Upper lobe of right lung (tissue), 1 donor: ENCODE measurements around the gene TOB2. TPM values are rescaled to one million over a fixed set of nuclear protein-coding genes. Genes with fewer than 3 reads are reported as not detected.

Experiments
- ATAC-seq: fragments of 200-7000 bp; cut with Tn5 transposase; one replicate; pipeline ENCODE4 v1.9.1; 2020; ENCODE audit warnings: mild to moderate bottlenecking, moderate library complexity
- DNase-seq: peaks from one replicate; pipeline ENCODE4 v3.0.0-alpha.2; 2020
- H3K27ac ChIP-seq: fragments of 200-600 bp; one replicate; pipeline ENCODE4 v1.8.0; 2022
- H3K27me3 ChIP-seq: fragments of 200-600 bp; one replicate; pipeline ENCODE4 v1.8.0; 2022; ENCODE audit warnings: mild to moderate bottlenecking
- H3K36me3 ChIP-seq: fragments of 200-600 bp; one replicate; pipeline ENCODE4 v1.8.0; 2022
- H3K4me1 ChIP-seq: fragments of 200-600 bp; one replicate; pipeline ENCODE4 v1.8.0; 2022
- H3K4me3 ChIP-seq: fragments of 200-600 bp; one replicate; pipeline ENCODE4 v1.8.0; 2022; ENCODE audit warnings: mild to moderate bottlenecking
- H3K9me3 ChIP-seq: fragments of 200-600 bp; one replicate; pipeline ENCODE4 v1.8.0; 2022
- intact Hi-C: fragments of 100-400 bp; cut with DNase I; formaldehyde crosslinking; loops from one replicate; pipeline ENCODE4 v1.11.0; 2022
- total RNA-seq: library from RNA; stranded (reverse); fragmentation: NEBNext Ultra II Directional; extraction: Animal tissue kit (Norgen Biotek cat#: 25700); gene quantifications from one replicate; pipeline ENCODE4 v1.2.1, GENCODE V29; 2021
- TF ChIP-seq, protein P1 (sequence below): fragments of 200-600 bp; IDR thresholded peaks from one replicate; pipeline ENCODE4 v1.8.0; 2022; ENCODE audit warnings: antibody characterized with exemption
- donor health status: DM: no; HTN: yes; CAD: no; lungs with severe emphysema.

Gene TOB2
- total RNA-seq, 1 donor from 2014 or later = 47.7 TPM

DNA sequence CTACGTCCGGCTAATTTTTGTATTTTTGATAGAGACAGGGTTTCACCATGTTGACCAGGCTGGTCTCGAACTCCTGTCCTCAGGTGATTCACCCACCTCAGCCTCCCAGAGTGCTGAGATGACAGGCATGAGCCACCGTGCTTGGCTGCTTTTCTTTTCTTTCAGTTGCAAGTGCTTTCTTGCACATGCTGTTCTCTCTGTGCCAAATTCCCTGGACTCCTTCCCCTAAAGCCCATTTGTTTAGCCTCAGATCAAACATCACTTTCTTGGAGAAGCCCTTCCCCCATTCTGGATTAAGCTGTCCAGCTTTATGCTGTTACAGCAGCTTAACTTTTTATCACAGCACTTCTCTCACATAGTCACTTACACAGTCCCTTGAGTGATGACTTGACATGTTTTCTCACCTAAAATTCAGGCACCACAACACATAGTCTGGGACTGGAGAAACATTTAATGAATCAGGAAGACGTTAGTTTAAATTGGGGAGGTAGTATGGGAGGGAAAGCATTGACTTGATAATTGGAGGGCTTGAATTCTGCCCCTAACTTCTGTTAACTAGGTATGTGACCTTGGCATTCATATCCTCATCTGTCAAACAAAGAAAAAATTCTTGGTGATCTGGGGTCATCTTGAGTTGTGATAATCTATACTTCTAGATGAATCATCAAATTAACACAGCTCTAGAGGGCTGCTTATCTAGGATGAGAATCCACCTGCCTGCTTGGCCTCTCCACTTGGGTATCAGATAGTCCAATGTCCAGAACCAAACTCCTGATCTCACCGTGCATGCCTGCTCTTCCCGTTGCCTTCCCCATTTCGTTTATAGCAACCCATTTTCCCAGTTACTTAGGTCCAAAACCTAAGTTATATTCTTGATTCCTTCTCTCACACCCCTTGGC, 40.7 kb upstream of the TOB2 start:
- intact Hi-C loops = no loop called here
- TF ChIP-seq, protein P1, sequence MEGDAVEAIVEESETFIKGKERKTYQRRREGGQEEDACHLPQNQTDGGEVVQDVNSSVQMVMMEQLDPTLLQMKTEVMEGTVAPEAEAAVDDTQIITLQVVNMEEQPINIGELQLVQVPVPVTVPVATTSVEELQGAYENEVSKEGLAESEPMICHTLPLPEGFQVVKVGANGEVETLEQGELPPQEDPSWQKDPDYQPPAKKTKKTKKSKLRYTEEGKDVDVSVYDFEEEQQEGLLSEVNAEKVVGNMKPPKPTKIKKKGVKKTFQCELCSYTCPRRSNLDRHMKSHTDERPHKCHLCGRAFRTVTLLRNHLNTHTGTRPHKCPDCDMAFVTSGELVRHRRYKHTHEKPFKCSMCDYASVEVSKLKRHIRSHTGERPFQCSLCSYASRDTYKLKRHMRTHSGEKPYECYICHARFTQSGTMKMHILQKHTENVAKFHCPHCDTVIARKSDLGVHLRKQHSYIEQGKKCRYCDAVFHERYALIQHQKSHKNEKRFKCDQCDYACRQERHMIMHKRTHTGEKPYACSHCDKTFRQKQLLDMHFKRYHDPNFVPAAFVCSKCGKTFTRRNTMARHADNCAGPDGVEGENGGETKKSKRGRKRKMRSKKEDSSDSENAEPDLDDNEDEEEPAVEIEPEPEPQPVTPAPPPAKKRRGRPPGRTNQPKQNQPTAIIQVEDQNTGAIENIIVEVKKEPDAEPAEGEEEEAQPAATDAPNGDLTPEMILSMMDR = no peak
- Histone ChIP-seq H3K27ac (no peak overlapping the region), H3K9me3 (no peaks in the 10 kb centered on the region), H3K27me3 (no peaks in the 10 kb centered on the region), H3K36me3 (no peaks in the 10 kb centered on the region), H3K4me1 (peaks cover 33% of the 10 kb centered on the region), H3K4me3 (no peak overlapping the region)
- ATAC-seq (no peak), DNase-seq (no peak)

GRCh38 chr22:41485033-41485432, 38.4 kb upstream of the TOB2 start:
- no peak for DNase-seq
- ATAC-seq = no peak
- no peaks in the 10 kb centered on the region for H3K9me3 ChIP-seq
- H3K4me3 ChIP-seq = no peak overlapping the region
- no peak overlapping the region for H3K27ac ChIP-seq
- no peaks in the 10 kb centered on the region for H3K36me3 ChIP-seq
- no peaks in the 10 kb centered on the region for H3K27me3 ChIP-seq
- intact Hi-C loops = no loop called here
- peaks cover 30% of the 10 kb centered on the region for H3K4me1 ChIP-seq
- TF ChIP-seq, protein P1 = no peak

GRCh38 chr22:41482319-41482935, 35.8 kb upstream of the TOB2 start:
- TF ChIP-seq, protein P1 = no peak
- H3K27ac ChIP-seq = no peak overlapping the region
- intact Hi-C loops = no loop called here
- peaks cover 30% of the 10 kb centered on the region for H3K4me1 ChIP-seq
- no peak overlapping the region for H3K4me3 ChIP-seq
- H3K27me3 ChIP-seq = no peaks in the 10 kb centered on the region
- H3K9me3 ChIP-seq = no peaks in the 10 kb centered on the region
- ATAC-seq (no peak), DNase-seq (no peak)
- no peaks in the 10 kb centered on the region for H3K36me3 ChIP-seq

DNA sequence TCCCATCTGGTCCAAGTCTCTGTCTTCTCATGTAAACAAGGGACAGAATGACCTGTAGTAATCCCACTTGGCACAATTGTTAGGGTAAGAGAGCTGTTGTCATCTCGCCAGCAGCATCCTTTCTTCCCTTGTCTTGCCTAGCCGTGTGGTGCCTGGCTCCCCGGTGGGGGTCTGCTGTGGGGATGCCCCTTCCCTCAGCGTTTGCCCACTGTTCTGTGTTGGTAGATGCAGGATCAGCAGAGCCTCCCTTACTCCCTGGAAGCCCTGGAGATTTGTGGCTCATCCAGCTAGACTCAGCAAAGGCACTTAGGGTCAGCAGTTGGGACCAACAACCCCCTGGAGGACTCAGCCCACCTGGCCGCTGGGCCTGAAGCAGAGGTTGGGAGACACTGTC, 35.3 kb upstream of the TOB2 start:
- Histone ChIP-seq H3K36me3 (no peaks in the 10 kb centered on the region), H3K4me3 (no peak overlapping the region), H3K4me1 (peaks cover 25% of the 10 kb centered on the region), H3K27me3 (no peaks in the 10 kb centered on the region), H3K27ac (no peak overlapping the region), H3K9me3 (no peaks in the 10 kb centered on the region)
- intact Hi-C loops = no loop called here
- DNase-seq (no peak), ATAC-seq (no peak)
- TF ChIP-seq, protein P1 = no peak

GRCh38 chr22:41481131-41481830, 34.7 kb upstream of the TOB2 start:
- peaks cover 22% of the 10 kb centered on the region for H3K4me1 ChIP-seq
- no peaks in the 10 kb centered on the region for H3K36me3 ChIP-seq
- peak; percentile 57 for ATAC-seq
- no peak overlapping the region for H3K4me3 ChIP-seq
- no peaks in the 10 kb centered on the region for H3K27me3 ChIP-seq
- H3K27ac ChIP-seq = peak overlapping the region; percentile 6
- intact Hi-C loops = no loop called here
- TF ChIP-seq, protein P1 = no peak
- H3K9me3 ChIP-seq = no peaks in the 10 kb centered on the region
- no peak for DNase-seq
